ENCODE results near the gene ATP10B.
"Not testable (repeated sequence)": the region's sequence is repeated elsewhere in the genome, so short reads cannot be mapped to it uniquely, and the experiment has no call there.

ATP10B gene

GRCh38 chr5:160831801-160832200, 20.2 kb downstream of the ATP10B start:
- DNase-seq (ENCODE audit: low read depth): no peak

GRCh38 chr5:160824301-160825001, 27.6 kb downstream of the ATP10B start:
- DNase-seq (ENCODE audit: low read depth): no peak

GRCh38 chr5:160812996-160813395, 39.0 kb downstream of the ATP10B start:
- not testable (repeated sequence) for DNase-seq (ENCODE audit: low read depth)

- DNase-seq (ENCODE audit: low read depth): no peak
Measured at GRCh38 chr5:160805376-160805775, 46.6 kb downstream of the ATP10B start.

- DNase-seq (ENCODE audit: low read depth): no peak
Measured at GRCh38 chr5:160802592-160802991, 49.4 kb downstream of the ATP10B start.

GRCh38 chr5:160800375-160801275, 51.4 kb downstream of the ATP10B start:
- DNase-seq (ENCODE audit: low read depth): no peak

GRCh38 chr5:160799184-160799583, 52.8 kb downstream of the ATP10B start:
- no peak for DNase-seq (ENCODE audit: low read depth)

GRCh38 chr5:160797020-160797419, 55.0 kb downstream of the ATP10B start:
- no peak for DNase-seq (ENCODE audit: low read depth)

GRCh38 chr5:160793530-160793899, 58.5 kb downstream of the ATP10B start:
- no peak for DNase-seq (ENCODE audit: low read depth)

GRCh38 chr5:160792732-160793529, 59.1 kb downstream of the ATP10B start:
- DNase-seq (ENCODE audit: low read depth): no peak

- no peak for DNase-seq (ENCODE audit: low read depth)
Measured at GRCh38 chr5:160792281-160792680, 59.7 kb downstream of the ATP10B start.

- DNase-seq (ENCODE audit: low read depth): no peak
Measured at GRCh38 chr5:160789219-160789859, 62.7 kb downstream of the ATP10B start.

- DNase-seq (ENCODE audit: low read depth): no peak
Measured at GRCh38 chr5:160788102-160788660, 63.8 kb downstream of the ATP10B start.

GRCh38 chr5:160787240-160787639, 64.8 kb downstream of the ATP10B start:
- no peak for DNase-seq (ENCODE audit: low read depth)

GRCh38 chr5:160774666-160775315, 77.2 kb downstream of the ATP10B start:
- no peak for DNase-seq (ENCODE audit: low read depth)

- no peak for DNase-seq (ENCODE audit: low read depth)
Measured at GRCh38 chr5:160773646-160774410, 78.2 kb downstream of the ATP10B start.

- no peak for DNase-seq (ENCODE audit: low read depth)
Measured at GRCh38 chr5:160772854-160773253, 79.2 kb downstream of the ATP10B start.

GRCh38 chr5:160770718-160771117, 81.3 kb downstream of the ATP10B start:
- DNase-seq (ENCODE audit: low read depth): no peak

GRCh38 chr5:160769301-160769700, 82.7 kb downstream of the ATP10B start:
- no peak for DNase-seq (ENCODE audit: low read depth)

GRCh38 chr5:160767062-160767461, 84.9 kb downstream of the ATP10B start:
- no peak for DNase-seq (ENCODE audit: low read depth)
